Heart right ventricle (tissue), 16 donors: ENCODE data around the gene RCBTB2. TPM values are rescaled to one million over a fixed set of nuclear protein-coding genes. Genes with fewer than 3 reads are reported as not detected.

ENCODE experiments used
- ATAC-seq, 8 donors: fragments of 200-7000 bp; cut with Tn5 transposase; one replicate each; pipeline ENCODE4 v1.9.1; 2020; ENCODE audit warnings: mild to moderate bottlenecking in 8 of 8, moderate library complexity in 8 of 8, moderate number of reproducible peaks in 1 of 8
- DNase-seq, 2 donors: peaks; one replicate each; pipeline ENCODE4 v3.0.0-alpha.2; 2020
- H3K27ac ChIP-seq, 10 donors: fragments of 200-600 bp; sonication (generic) in 2 of 10; one replicate each; pipeline versions ENCODE4 v1.5.0 to v1.8.0; 2020 to 2022; ENCODE audit warnings: mild to moderate bottlenecking in 3 of 10
- H3K27me3 ChIP-seq, 7 donors: fragments of 200-600 bp; one replicate each; pipeline ENCODE4 v1.8.0; 2021 to 2022; ENCODE audit warnings: mild to moderate bottlenecking in 2 of 7
- H3K36me3 ChIP-seq, 9 donors: fragments of 200-600 bp; sonication (generic) in 1 of 9; one replicate each; pipeline versions ENCODE4 v1.5.0 to v1.8.0; 2020 to 2022; ENCODE audit warnings: mild to moderate bottlenecking in 2 of 9
- H3K4me1 ChIP-seq, 9 donors: fragments of 200-600 bp; sonication (generic) in 1 of 9; one replicate each; pipeline versions ENCODE4 v1.5.0 to v1.8.0; 2020 to 2022; ENCODE audit warnings: mild to moderate bottlenecking in 4 of 9
- H3K4me3 ChIP-seq, 10 donors: fragments of 200-600 bp; sonication (generic) in 2 of 10; one replicate each; pipeline versions ENCODE4 v1.5.0 to v1.8.0; 2020 to 2022; ENCODE audit warnings: mild to moderate bottlenecking in 7 of 10, moderate library complexity in 2 of 10
- H3K9me3 ChIP-seq, 11 donors: fragments of 200-600 bp in 10 of 11; sonication (generic) in 2 of 11; one replicate each; pipeline versions ENCODE4 v1.5.0 to v1.8.0; 2013 to 2022; ENCODE audit warnings: mild to moderate bottlenecking in 2 of 11, control low read depth in 1 of 11, moderate library complexity in 1 of 11
- CTCF ChIP-seq, 9 donors: fragments of 200-600 bp; sonication (generic) in 2 of 9; IDR thresholded peaks; one replicate each; pipeline versions ENCODE4 v1.5.0 to v1.8.0; 2021 to 2022; ENCODE audit warnings: antibody characterized with exemption in 9 of 9, mild to moderate bottlenecking in 5 of 9, moderate library complexity in 1 of 9
- WGBS, 2 donors: extraction: QIAGEN DNeasy Blood & Tissue Kit; methylation state at CpG; one replicate each; pipeline ENCODE4 v1.1.7; 2013; ENCODE audit warnings: inconsistent platforms in 1 of 2; 5-methylcytosine and 5-hydroxymethylcytosine counted together
- intact Hi-C, 10 donors: fragments of 100-400 bp; cut with DNase I; formaldehyde crosslinking; loops; one replicate each; pipeline versions ENCODE4 v1.11.1 to v1.14.2; 2022
- polyA plus RNA-seq, 2 donors: library from polyadenylated mRNA; stranded (reverse); fragments of 200-250 nt; gene quantifications; one replicate each; pipeline ENCODE4 v1.2.3, GENCODE V29; 2013
- total RNA-seq, 10 donors: library from RNA; stranded (reverse); fragmentation: NEBNext Ultra II Directional in 3 of 10; extraction: Animal tissue kit (Norgen Biotek cat#: 25700) in 3 of 10; gene quantifications; one replicate each; pipeline versions ENCODE4 v1.2.1 to v1.2.4, GENCODE V29; 2021 to 2023
- donor health status: Arrhythmogenic right ventricular cardiomyopathy.
- donor health status: ischemic (EF 13 %, LVEDD 7.1; RV severe dilation, severe dysfunction).
- donor health status: healthy with polysubstance abuse.
- donor health status: DM: no; HTN: yes; CAD: no.
- donor health status: DM: no; HTN: no; CAD: no.
- donor health status: ischemic (EF 25% LVEDD 6.9; RV normal size, moderate dysfunction).
- donor health status: ischemic (EF 25% LVEDD 5.7; RV mildly dilated, moderate dysfunction).
- donor health status: healthy.
- donor health status: DM: yes; HTN: yes; CAD: no.
- donor health status: Ischemic cardiomyopathy.
- donor health status: ischemic (EF 35%, LVEDD 5.7; RV mildly dilated, moderate dysfunction).
- donor health status: nonischemic (EF 11% LVEDD 7.7; RV severe dilation, severe dysfunction).
- donor health status: DM: yes; HTN: yes; CAD: no.
- donor health status: PGD.
- donor health status: ischemic (EF 29% LVEDD 5.4; RV normal size, mild dysfunction).
- donor health status: nonischemic (EF 23%, LVEDD 6.1; RV moderate dilation, normal function).

Gene RCBTB2
- total and polyA plus RNA-seq, 12 donors = 4.9 to 22.9 (median 12.2) TPM

GRCh38 chr13:48485432-48485831, 47.4 kb downstream of the RCBTB2 start:
- intact Hi-C loops = loop anchor here in 1 of 10 donors (10.0 kb wide), 1 partner anchor 61 kb away; no protein-coding TSS in a partner anchor
- peaks cover 0 to 24% (median 0%) of the 10 kb centered on the region in 9 donors for H3K4me1 ChIP-seq
- ATAC-seq = no peak
- no peaks in the 10 kb centered on the region for H3K27me3 ChIP-seq
- H3K27ac ChIP-seq = no peak overlapping the region
- no peak for TF ChIP-seq CTCF (IDR thresholded peaks at IDR 0.05)
- H3K36me3 ChIP-seq = peaks cover 0 to 70% (median 0%) of the 10 kb centered on the region in 9 donors
- no peak for DNase-seq
- H3K9me3 ChIP-seq = peaks cover 0 to 8% (median 0%) of the 10 kb centered on the region in 11 donors
- no peak overlapping the region for H3K4me3 ChIP-seq
- WGBS, 2 donors = 80 to 99% methylated on average over 3 of the region's 3 CpGs

GRCh38 chr13:48483575-48483974, 49.3 kb downstream of the RCBTB2 start:
- intact Hi-C loops = loop anchor here in 1 of 10 donors (10.0 kb wide), 1 partner anchor 59 kb away; no protein-coding TSS in a partner anchor
- peaks cover 0 to 6% (median 0%) of the 10 kb centered on the region in 9 donors for H3K4me1 ChIP-seq
- peaks cover 0 to 8% (median 0%) of the 10 kb centered on the region in 11 donors for H3K9me3 ChIP-seq
- no peak for TF ChIP-seq CTCF (IDR thresholded peaks at IDR 0.05)
- 98 to 99% methylated on average over 3 of the region's 3 CpGs for WGBS, 2 donors
- DNase-seq = no peak
- ATAC-seq = no peak
- H3K36me3 ChIP-seq = peaks cover 0 to 73% (median 5%) of the 10 kb centered on the region in 9 donors
- no peak overlapping the region for H3K4me3 ChIP-seq
- H3K27ac ChIP-seq = no peak overlapping the region
- H3K27me3 ChIP-seq = no peaks in the 10 kb centered on the region

GRCh38 chr13:48478391-48478790, 54.5 kb downstream of the RCBTB2 start:
- Histone ChIP-seq H3K36me3 (peaks cover 0 to 86% (median 5%) of the 10 kb centered on the region in 9 donors), H3K4me1 (peaks cover 0 to 27% (median 0%) of the 10 kb centered on the region in 9 donors), H3K4me3 (no peak overlapping the region), H3K9me3 (no peaks in the 10 kb centered on the region), H3K27me3 (no peaks in the 10 kb centered on the region), H3K27ac (peak overlapping the region in 4 of 10 donors; percentile 1 to 74 (median 19))
- 78 to 80% methylated on average over 1 of the region's 1 CpG for WGBS, 2 donors
- TF ChIP-seq CTCF (IDR thresholded peaks at IDR 0.05) = no peak
- ATAC-seq (peak in 1 of 8 donors; percentile 23), DNase-seq (no peak)
- intact Hi-C loops = no loop called here

- ATAC-seq = no peak
- Histone ChIP-seq H3K4me3 (peak overlapping the region in 4 of 10 donors; percentile 0 to 35 (median 6)), H3K27ac (peak overlapping the region in 4 of 10 donors; percentile 1 to 74 (median 19)), H3K9me3 (no peaks in the 10 kb centered on the region), H3K4me1 (peaks cover 0 to 27% (median 0%) of the 10 kb centered on the region in 9 donors), H3K27me3 (no peaks in the 10 kb centered on the region), H3K36me3 (peaks cover 0 to 83% (median 5%) of the 10 kb centered on the region in 9 donors)
- DNase-seq = no peak
- intact Hi-C loops = no loop called here
- no peak for TF ChIP-seq CTCF (IDR thresholded peaks at IDR 0.05)
- WGBS, 2 donors = 86 to 90% methylated on average over 2 of the region's 2 CpGs
Observed at GRCh38 chr13:48477191-48477855, 55.6 kb downstream of the RCBTB2 start.
